ENCODE results near the gene DUS1L.
A peak's percentile ranks its signal among the peaks of the same experiment; 100 is the strongest.

DUS1L gene

GRCh38 chr17:82024859-82025258 lies 40.7 kb downstream of the DUS1L start:
- H3K27me3 ChIP-seq = peaks cover 0 to 25% of the 10 kb centered on the region in 2 donors
- no peaks in the 10 kb centered on the region for H3K9me3 ChIP-seq
- DNase-seq = no peak
- H3K27ac ChIP-seq = no peak overlapping the region
- peaks cover 0 to 9% (median 0%) of the 10 kb centered on the region in 3 donors for H3K36me3 ChIP-seq
- no peak overlapping the region for H3K4me3 ChIP-seq
- H3K4me1 ChIP-seq = peaks cover 0 to 37% (median 26%) of the 10 kb centered on the region in 4 donors
- intact Hi-C loops (cut with DNase I; ENCODE audit: low total_unique reads) = no loop called here
- TF ChIP-seq CTCF (IDR thresholded peaks at IDR 0.05) = no peak

GRCh38 chr17:82023447-82024241 lies 42.0 kb downstream of the DUS1L start:
- Histone ChIP-seq H3K36me3 (peaks cover 0 to 10% (median 5%) of the 10 kb centered on the region in 3 donors), H3K4me3 (peak overlapping the region; percentile 65 to 91), H3K27me3 (peaks cover 0 to 13% of the 10 kb centered on the region in 2 donors), H3K27ac (peak overlapping the region; percentile 25 to 54), H3K9me3 (no peaks in the 10 kb centered on the region), H3K4me1 (peaks cover 0 to 33% (median 25%) of the 10 kb centered on the region in 4 donors)
- TF ChIP-seq CTCF (IDR thresholded peaks at IDR 0.05) = no peak
- no peak for DNase-seq
- intact Hi-C loops (cut with DNase I; ENCODE audit: low total_unique reads) = no loop called here

GRCh38 chr17:82022981-82023446 lies 42.6 kb downstream of the DUS1L start, which contains the start of gene LRRC45:
LRRC45 (plus strand) TSS chr17:82023305; CDS start chr17:82023644, 339 bp downstream.
- intact Hi-C loops (cut with DNase I; ENCODE audit: low total_unique reads) = no loop called here
- H3K4me1 ChIP-seq = peaks cover 0 to 33% (median 25%) of the 10 kb centered on the region in 4 donors
- no peaks in the 10 kb centered on the region for H3K9me3 ChIP-seq
- peak; percentile 100 for DNase-seq
- peak within 1 kb of the TSS; percentile 65 to 91 for H3K4me3 ChIP-seq
- H3K27me3 ChIP-seq = peaks cover 0 to 11% of the 10 kb centered on the region in 2 donors
- peak within 1 kb of the TSS; percentile 61 to 72 for H3K27ac ChIP-seq
- H3K36me3 ChIP-seq = peaks cover 0 to 13% (median 11%) of the 10 kb centered on the region in 3 donors
- TF ChIP-seq CTCF (IDR thresholded peaks at IDR 0.05) = no peak

- Histone ChIP-seq H3K4me3 (peak within 1 kb of the TSS; percentile 65 to 91), H3K27me3 (peaks cover 0 to 5% of the 10 kb centered on the region in 2 donors), H3K9me3 (no peaks in the 10 kb centered on the region), H3K36me3 (peaks cover 0 to 18% (median 11%) of the 10 kb centered on the region in 3 donors), H3K27ac (peak within 1 kb of the TSS; percentile 61 to 72), H3K4me1 (peaks cover 0 to 33% (median 25%) of the 10 kb centered on the region in 4 donors)
- no peak for TF ChIP-seq CTCF (IDR thresholded peaks at IDR 0.05)
- intact Hi-C loops (cut with DNase I; ENCODE audit: low total_unique reads) = no loop called here
- DNase-seq = no peak
Observed at GRCh38 chr17:82022310-82022980, 43.2 kb downstream of the DUS1L start, which contains the start of gene CENPX. CENPX (minus strand) TSS chr17:82022878; CDS start chr17:82022861, 17 bp downstream.

GRCh38 chr17:82021900-82022309 lies 43.7 kb downstream of the DUS1L start:
- no peak for DNase-seq
- Histone ChIP-seq H3K4me1 (peaks cover 0 to 33% (median 25%) of the 10 kb centered on the region in 4 donors), H3K27me3 (no peaks in the 10 kb centered on the region), H3K4me3 (peak overlapping the region; percentile 65 to 91), H3K9me3 (no peaks in the 10 kb centered on the region), H3K36me3 (peaks cover 0 to 24% (median 11%) of the 10 kb centered on the region in 3 donors), H3K27ac (peak overlapping the region; percentile 61 to 72)
- TF ChIP-seq CTCF (IDR thresholded peaks at IDR 0.05) = no peak
- intact Hi-C loops (cut with DNase I; ENCODE audit: low total_unique reads) = loop anchor here (2.0 kb wide), 1 partner anchor 63 kb away; no protein-coding TSS in a partner anchor

Data from tibial artery (tissue), 4 donors.